Large intestine (tissue), 3 donors: ENCODE data around the gene UGP2. TPM values are rescaled to one million over a fixed set of nuclear protein-coding genes. Genes with fewer than 3 reads are reported as not detected.

Experiments
- DNase-seq, 2 donors: peaks; one replicate each; pipeline versions ENCODE4 v3.0.0 to v3.0.0-alpha.2; 2013
- H3K27ac ChIP-seq: one replicate; pipeline ENCODE4 v1.5.1; 2013; ENCODE audit warnings: low read length
- H3K27me3 ChIP-seq: 2 replicates; pipeline ENCODE4 v1.6.1; 2013; ENCODE audit warnings: low read length; ENCODE audit not compliant: control insufficient read depth, insufficient read depth
- H3K36me3 ChIP-seq: 2 replicates; pipeline ENCODE4 v1.6.1; 2013; ENCODE audit warnings: low read length; ENCODE audit not compliant: control insufficient read depth, insufficient read depth
- H3K4me1 ChIP-seq: one replicate; pipeline ENCODE4 v1.6.1; 2013; ENCODE audit warnings: low read length; ENCODE audit not compliant: control insufficient read depth, insufficient read depth
- H3K4me3 ChIP-seq: one replicate; pipeline ENCODE4 v1.5.1; 2013; ENCODE audit warnings: low read length
- H3K9me3 ChIP-seq: one replicate; pipeline ENCODE4 v1.6.1; 2013; ENCODE audit warnings: mild to moderate bottlenecking, low read depth, low read length, moderate library complexity; ENCODE audit not compliant: control insufficient read depth
- WGBS: methylation state at CpG from one replicate; pipeline ENCODE4 v1.1.5; 2013; ENCODE audit warnings: low lambda C conversion rate; ENCODE audit not compliant: insufficient coverage; 5-methylcytosine and 5-hydroxymethylcytosine counted together
- polyA plus RNA-seq: library from polyadenylated mRNA; unstranded; fragments of 120-200 nt; gene quantifications from one replicate; pipeline ENCODE4 v1.2.1, GENCODE V29; 2013

UGP2 gene
- polyA plus RNA-seq, 1 donor, result 116 TPM

- no peak overlapping the region for H3K4me3 ChIP-seq
- DNase-seq, result no peak
- H3K27ac ChIP-seq, result no peak overlapping the region
- no peaks in the 10 kb centered on the region for H3K27me3 ChIP-seq
- H3K36me3 ChIP-seq, result no peaks in the 10 kb centered on the region
- no peaks in the 10 kb centered on the region for H3K9me3 ChIP-seq
- no peaks in the 10 kb centered on the region for H3K4me1 ChIP-seq
- WGBS, result no CpG with 5 or more reads among the region's 2 CpGs
These were observed 7.3 kb upstream of the UGP2 start for GRCh38 chr2:63834401-63834800.

DNA sequence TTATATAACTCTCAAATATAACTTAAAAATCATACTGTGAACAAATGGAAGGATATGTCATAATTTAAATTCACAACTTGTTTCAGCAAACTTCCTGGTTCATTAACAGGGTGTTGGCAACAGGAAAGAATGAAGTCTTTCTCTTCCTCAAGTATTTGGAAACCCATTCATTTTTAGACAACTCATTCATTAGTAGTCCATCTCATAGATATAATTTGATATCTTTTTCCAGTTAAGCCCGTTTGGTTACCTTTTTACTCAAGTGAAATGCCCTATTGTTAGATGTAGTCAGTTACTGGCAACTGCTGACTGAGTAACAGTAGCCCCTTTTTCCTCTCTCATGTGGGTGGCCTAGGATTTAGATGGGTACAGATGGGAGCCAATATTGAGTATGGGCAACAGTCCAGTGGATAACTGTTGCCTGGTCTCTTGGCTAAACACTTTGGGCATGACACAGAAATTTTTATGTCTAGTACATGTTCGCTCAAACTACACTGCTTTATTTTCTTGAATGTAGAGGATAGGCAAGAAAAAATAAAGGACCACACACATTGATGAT lies 4.6 kb upstream of the UGP2 start:
- Histone ChIP-seq H3K4me1 (peaks cover 3% of the 10 kb centered on the region), H3K27ac (no peak overlapping the region), H3K36me3 (no peaks in the 10 kb centered on the region), H3K27me3 (no peaks in the 10 kb centered on the region), H3K9me3 (no peaks in the 10 kb centered on the region), H3K4me3 (no peak overlapping the region)
- DNase-seq, result no peak
- no CpG with 5 or more reads among the region's 2 CpGs for WGBS

- WGBS, result 0% methylated on average over 2 of the region's 24 CpGs
- Histone ChIP-seq H3K9me3 (no peaks in the 10 kb centered on the region), H3K4me1 (peaks cover 3% of the 10 kb centered on the region), H3K36me3 (no peaks in the 10 kb centered on the region), H3K4me3 (peak overlapping the region; percentile 98), H3K27me3 (no peaks in the 10 kb centered on the region), H3K27ac (peak overlapping the region; percentile 86)
- no peak for DNase-seq
These were observed 1.5 kb upstream of the UGP2 start for GRCh38 chr2:63840081-63840784.

GRCh38 chr2:63840785-63841253 lies 877 bp upstream of the UGP2 start:
- no peaks in the 10 kb centered on the region for H3K27me3 ChIP-seq
- H3K9me3 ChIP-seq, result no peaks in the 10 kb centered on the region
- H3K36me3 ChIP-seq, result no peaks in the 10 kb centered on the region
- no CpG with 5 or more reads among the region's 34 CpGs for WGBS
- peaks cover 3% of the 10 kb centered on the region for H3K4me1 ChIP-seq
- H3K27ac ChIP-seq, result peak overlapping the region; percentile 86
- peak overlapping the region; percentile 98 for H3K4me3 ChIP-seq
- DNase-seq, result peak; percentile 98 to 99

- H3K4me1 ChIP-seq, result peaks cover 3% of the 10 kb centered on the region
- no peaks in the 10 kb centered on the region for H3K36me3 ChIP-seq
- WGBS, result no CpG with 5 or more reads among the region's 24 CpGs
- peak overlapping the region; percentile 98 for H3K4me3 ChIP-seq
- peak overlapping the region; percentile 86 for H3K27ac ChIP-seq
- no peaks in the 10 kb centered on the region for H3K9me3 ChIP-seq
- H3K27me3 ChIP-seq, result no peaks in the 10 kb centered on the region
- DNase-seq, result peak; percentile 50 to 83
These were observed 709 bp downstream of the UGP2 start for GRCh38 chr2:63842149-63843061.

- Histone ChIP-seq H3K4me1 (peaks cover 3% of the 10 kb centered on the region), H3K27me3 (no peaks in the 10 kb centered on the region), H3K9me3 (no peaks in the 10 kb centered on the region), H3K27ac (peak overlapping the region; percentile 86), H3K36me3 (no peaks in the 10 kb centered on the region), H3K4me3 (peak overlapping the region; percentile 98)
- WGBS, result 51% methylated on average over 3 of the region's 8 CpGs
- no peak for DNase-seq
These were observed 1.4 kb downstream of the UGP2 start for GRCh38 chr2:63843093-63843492.

DNA sequence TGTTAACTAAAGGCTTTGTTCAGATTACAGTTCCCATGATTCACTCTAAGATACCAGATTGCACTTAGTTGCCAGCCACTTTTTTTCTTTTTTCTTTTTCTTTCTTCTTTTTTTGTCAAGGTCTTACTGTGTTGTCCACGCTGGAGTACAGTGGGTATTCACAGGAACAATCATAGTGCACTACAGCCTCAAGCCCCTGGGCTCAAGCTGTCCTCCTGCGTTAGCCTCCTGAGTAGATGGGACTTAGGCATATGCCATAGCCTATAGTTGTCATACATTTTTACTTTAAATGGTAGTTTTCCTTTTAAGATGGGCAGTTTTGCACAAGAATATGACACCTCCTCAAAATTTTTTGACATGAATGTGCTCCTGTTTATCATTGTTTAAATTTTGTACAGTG lies 2.1 kb downstream of the UGP2 start:
- no peak overlapping the region for H3K4me3 ChIP-seq
- DNase-seq, result no peak
- no CpG with 5 or more reads among the region's 2 CpGs for WGBS
- H3K4me1 ChIP-seq, result peaks cover 3% of the 10 kb centered on the region
- peak overlapping the region; percentile 86 for H3K27ac ChIP-seq
- no peaks in the 10 kb centered on the region for H3K27me3 ChIP-seq
- no peaks in the 10 kb centered on the region for H3K9me3 ChIP-seq
- no peaks in the 10 kb centered on the region for H3K36me3 ChIP-seq

- WGBS, result no CpG with 5 or more reads among the region's 3 CpGs
- Histone ChIP-seq H3K4me1 (peaks cover 9% of the 10 kb centered on the region), H3K27ac (no peak overlapping the region), H3K9me3 (no peaks in the 10 kb centered on the region), H3K27me3 (no peaks in the 10 kb centered on the region), H3K36me3 (no peaks in the 10 kb centered on the region), H3K4me3 (no peak overlapping the region)
- no peak for DNase-seq
These were observed 2.9 kb downstream of the UGP2 start for GRCh38 chr2:63844616-63845015.

GRCh38 chr2:63845866-63846265 lies 4.2 kb downstream of the UGP2 start:
- Histone ChIP-seq H3K4me1 (peaks cover 7% of the 10 kb centered on the region), H3K27me3 (no peaks in the 10 kb centered on the region), H3K4me3 (no peak overlapping the region), H3K36me3 (no peaks in the 10 kb centered on the region), H3K27ac (no peak overlapping the region), H3K9me3 (no peaks in the 10 kb centered on the region)
- no peak for DNase-seq
- 100% methylated on average over 1 of the region's 3 CpGs for WGBS

DNA sequence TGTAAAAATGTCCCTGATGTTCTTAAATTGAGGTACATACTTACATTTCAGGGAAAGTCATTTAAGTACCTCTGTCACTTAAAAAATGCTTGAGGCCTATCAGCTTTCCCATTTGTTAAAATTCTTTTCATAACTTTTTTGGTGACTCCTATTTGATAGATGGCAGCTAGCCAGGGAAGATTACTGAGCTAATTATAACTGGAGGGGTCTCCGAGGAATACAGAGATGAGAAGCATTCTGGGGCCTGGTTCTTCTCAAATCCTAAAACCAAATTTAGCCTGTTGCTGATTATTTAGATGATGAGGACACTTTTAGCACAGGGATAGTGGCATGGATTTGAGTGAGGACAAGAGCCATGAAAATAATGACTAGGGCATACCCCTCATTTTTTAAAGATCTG lies 4.8 kb downstream of the UGP2 start:
- Histone ChIP-seq H3K36me3 (no peaks in the 10 kb centered on the region), H3K9me3 (no peaks in the 10 kb centered on the region), H3K27me3 (no peaks in the 10 kb centered on the region), H3K4me3 (no peak overlapping the region), H3K27ac (no peak overlapping the region), H3K4me1 (peaks cover 7% of the 10 kb centered on the region)
- 60% methylated on average over 1 of the region's 1 CpG for WGBS
- DNase-seq, result no peak
